HG02623 (cell line): ENCODE results near the gene PRR15L.
"Not testable (repeated sequence)": the region's sequence is repeated elsewhere in the genome, so short reads cannot be mapped to it uniquely, and the experiment has no call there.

Experiments
- ATAC-seq: cut with Tn5 transposase; IDR thresholded peaks from one replicate; pipeline ENCODE4 v1.9.1; 2021; ENCODE audit warnings: moderate library complexity; ENCODE audit not compliant: unreplicated experiment

Gene PRR15L

GRCh38 chr17:47941246-47942095, 16.2 kb downstream of the PRR15L start, which contains the start of gene PNPO:
TSS of gene PNPO (plus strand) at chr17:47941571. CDS start at chr17:47941676, 105 bp downstream.
- peak; percentile 95 for ATAC-seq

DNA sequence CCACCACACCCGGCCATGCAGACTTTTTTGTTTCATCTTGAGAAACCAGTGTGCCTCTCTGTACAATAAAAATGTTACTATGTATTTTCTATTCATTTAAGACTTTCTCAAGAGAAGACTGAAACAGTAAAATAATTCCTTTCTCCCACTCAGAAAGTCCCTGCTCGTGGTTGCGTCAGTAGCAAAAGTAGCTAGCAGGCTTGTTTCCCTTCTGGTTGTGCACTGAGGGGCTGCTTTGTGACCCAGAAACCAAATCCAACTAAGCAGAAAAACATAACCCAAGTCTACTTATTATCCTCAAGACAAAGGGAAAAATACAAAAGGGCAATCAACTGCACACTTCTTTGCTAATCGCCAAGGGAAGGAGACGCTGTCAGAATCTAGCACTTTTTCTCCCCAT, 19.7 kb downstream of the PRR15L start:
- ATAC-seq = no peak

- no peak for ATAC-seq
Measured at GRCh38 chr17:47935961-47936360, 21.7 kb downstream of the PRR15L start.

GRCh38 chr17:47935468-47935867, 22.2 kb downstream of the PRR15L start:
- not testable (repeated sequence) for ATAC-seq

DNA sequence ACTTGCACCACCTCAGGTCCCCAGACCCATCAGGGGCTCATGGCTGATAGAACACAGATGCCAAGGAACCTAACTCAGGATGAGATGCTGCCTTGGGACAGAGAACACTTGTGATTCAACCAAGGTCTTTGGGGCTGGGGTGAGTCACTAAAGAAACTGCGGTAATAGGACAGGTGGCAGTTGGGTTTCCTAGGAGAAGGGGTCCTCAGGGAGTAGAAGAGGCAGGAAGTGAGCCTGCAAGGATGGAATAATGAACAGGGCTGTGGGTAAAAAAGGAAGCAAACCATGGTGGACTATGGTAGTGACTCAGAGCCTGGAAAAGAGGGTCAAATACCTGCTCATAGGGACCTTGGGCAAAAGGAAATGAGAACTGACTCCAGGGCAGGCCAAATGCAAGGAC, 22.8 kb downstream of the PRR15L start:
- no peak for ATAC-seq

GRCh38 chr17:47931848-47932247, 25.8 kb downstream of the PRR15L start:
- no peak for ATAC-seq

GRCh38 chr17:47929218-47930000, 28.3 kb downstream of the PRR15L start:
- ATAC-seq = no peak

GRCh38 chr17:47928415-47928814, 29.3 kb downstream of the PRR15L start:
- ATAC-seq = no peak

DNA sequence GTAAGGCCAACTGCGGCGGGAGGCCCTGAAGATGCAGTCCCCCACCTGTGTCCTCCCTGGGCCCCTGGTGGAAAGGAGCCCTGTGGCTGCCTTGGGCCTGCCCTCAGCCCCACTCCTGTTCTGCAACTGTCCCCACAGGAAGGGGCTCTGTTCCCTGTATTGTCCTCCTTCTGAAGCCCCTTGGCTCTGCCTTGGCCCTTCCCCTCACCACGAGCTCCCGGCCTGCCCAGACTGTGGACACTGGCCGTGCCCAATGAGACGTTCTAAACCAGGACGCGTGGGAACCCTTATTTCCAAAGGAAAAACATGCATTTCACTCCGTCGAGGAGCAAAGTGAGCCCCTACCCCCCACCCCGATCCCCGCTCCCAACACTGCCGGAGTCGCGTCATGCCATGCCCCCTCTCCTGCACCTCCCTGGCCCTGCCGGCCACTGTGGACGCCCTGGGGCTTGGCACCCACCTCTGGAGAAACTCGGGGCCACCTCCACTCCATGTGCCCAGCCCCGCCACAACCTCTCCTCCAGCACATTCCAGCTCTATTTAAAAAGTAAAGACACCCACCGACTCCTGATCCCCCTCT, 29.8 kb downstream of the PRR15L start:
- ATAC-seq = no peak

- no peak for ATAC-seq
Measured at GRCh38 chr17:47925678-47925988, 32.0 kb downstream of the PRR15L start.

GRCh38 chr17:47924785-47925677, 32.7 kb downstream of the PRR15L start:
- no peak for ATAC-seq

- not testable (repeated sequence) for ATAC-seq
Measured at GRCh38 chr17:47919889-47920288, 37.8 kb downstream of the PRR15L start.

GRCh38 chr17:47918991-47919390, 38.7 kb downstream of the PRR15L start:
- no peak for ATAC-seq

- no peak for ATAC-seq
Measured at GRCh38 chr17:47918006-47918405, 39.7 kb downstream of the PRR15L start.

GRCh38 chr17:47917581-47917980, 40.1 kb downstream of the PRR15L start:
- ATAC-seq = no peak

GRCh38 chr17:47916489-47917208, 41.0 kb downstream of the PRR15L start:
- ATAC-seq = no peak

GRCh38 chr17:47915776-47916398, 41.8 kb downstream of the PRR15L start:
- ATAC-seq = no peak

DNA sequence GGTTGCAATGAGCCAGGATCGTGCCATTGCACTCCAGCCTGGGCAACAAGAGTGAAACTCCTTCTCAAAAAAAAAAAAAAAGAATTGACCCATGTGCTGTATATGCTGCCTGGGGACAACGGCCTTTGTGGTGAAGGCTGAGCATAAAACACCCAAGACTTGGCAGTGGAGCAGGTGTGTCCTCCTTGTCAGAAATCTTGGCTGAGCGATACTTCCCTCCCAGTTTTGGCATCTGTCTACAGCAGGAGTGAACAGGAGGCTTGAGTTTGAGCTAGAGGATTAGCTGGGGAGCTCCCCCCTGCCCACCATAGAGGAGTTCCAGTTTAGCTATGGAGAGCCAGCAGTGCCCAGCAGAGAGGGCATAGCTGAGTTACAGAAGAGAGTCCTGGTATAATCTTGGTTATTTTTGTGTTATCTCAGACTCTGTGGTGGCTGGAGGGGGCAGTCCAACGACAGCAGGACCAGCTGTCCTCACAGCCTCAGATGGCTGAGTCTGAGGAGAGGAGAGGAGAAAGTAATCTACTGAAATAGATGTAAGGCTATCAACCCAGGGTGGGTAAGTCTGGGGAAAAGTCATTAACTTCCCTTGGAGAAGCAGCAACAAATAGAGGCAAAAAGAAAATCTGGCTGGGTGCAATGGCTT, 43.3 kb downstream of the PRR15L start:
- ATAC-seq = no peak

DNA sequence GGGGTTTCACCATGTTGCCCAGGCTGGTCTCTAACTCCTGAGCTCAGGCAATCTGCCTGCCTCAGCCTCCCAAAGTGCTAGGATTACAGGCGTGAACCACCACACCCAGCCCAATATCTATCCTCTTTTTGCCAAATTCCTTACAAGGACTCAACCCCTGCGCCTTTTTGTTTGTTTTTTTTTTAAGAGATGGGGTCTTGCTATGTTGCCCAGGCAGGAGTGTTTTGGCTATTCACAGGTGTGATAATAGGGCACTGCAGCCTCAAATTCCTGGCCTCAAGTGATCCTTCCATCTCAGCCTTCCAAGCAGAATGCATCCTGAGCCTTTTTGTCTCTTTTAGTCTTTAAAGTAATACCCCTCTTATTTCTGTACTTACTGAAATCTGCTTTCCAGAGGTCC, 44.6 kb downstream of the PRR15L start:
- no peak for ATAC-seq
